GM21717 (cell line): ENCODE data around the gene UPK2.

Source experiments
- ATAC-seq: cut with Tn5 transposase; IDR thresholded peaks from one replicate; pipeline ENCODE4 v1.9.1; 2021; ENCODE audit warnings: mild to moderate bottlenecking, moderate library complexity; ENCODE audit not compliant: unreplicated experiment

Gene UPK2

DNA sequence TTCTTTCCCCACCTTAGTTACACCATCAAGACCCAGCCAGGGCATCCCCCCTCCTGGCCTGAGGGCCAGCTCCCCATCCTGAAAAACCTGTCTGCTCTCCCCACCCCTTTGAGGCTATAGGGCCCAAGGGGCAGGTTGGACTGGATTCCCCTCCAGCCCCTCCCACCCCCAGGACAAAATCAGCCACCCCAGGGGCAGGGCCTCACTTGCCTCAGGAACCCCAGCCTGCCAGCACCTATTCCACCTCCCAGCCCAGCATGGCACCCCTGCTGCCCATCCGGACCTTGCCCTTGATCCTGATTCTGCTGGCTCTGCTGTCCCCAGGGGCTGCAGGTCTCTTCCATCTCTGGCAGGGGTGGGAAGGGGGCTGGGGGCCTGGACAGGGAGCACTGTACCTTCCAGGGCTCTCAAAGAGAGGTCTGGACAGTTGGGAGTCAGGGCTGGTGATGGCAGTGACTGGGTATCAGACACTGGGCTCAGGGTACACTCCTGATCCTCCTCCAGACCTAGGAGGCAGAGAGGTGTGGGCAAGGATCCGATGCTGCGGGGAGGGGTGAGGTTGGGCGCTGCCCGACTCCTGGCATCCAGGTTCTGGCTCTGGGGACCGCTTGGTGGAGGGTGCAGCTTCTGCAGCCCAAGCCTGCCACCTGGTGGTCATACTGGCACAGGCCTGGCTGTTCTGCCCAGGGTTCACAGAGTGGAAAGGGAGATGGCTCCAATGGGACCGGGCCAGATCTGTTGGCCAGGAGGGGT lies at the start of gene UPK2:
Gene UPK2 (plus strand): TSS at position 205 of the 753 bp plus-strand sequence. CDS start 53 bp downstream, at position 258.
- peak; percentile 61 for ATAC-seq

GRCh38 chr11:118907051-118908042 lies 48.8 kb upstream of the UPK2 start:
- peak; percentile 72 for ATAC-seq

DNA sequence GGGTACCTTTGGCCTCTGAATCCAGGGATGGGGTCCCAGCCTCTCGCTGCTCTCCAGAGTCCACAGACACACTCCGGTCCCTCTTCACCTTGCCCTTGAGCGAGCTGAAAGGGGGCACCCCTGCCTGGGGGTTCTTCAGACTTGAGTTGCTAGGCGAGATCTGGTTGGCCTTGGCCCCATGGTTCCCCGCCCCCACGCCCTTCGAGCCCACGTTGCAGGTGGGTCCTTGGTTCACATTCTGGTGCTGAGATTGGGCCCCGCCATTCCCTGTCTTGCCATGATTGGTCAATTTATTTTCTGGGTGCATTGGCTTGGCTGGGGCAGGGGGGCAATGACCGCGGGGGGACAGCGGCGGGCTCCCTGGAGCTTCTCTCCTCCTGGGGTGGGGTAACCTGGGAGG lies 47.8 kb upstream of the UPK2 start:
- ATAC-seq = no peak

DNA sequence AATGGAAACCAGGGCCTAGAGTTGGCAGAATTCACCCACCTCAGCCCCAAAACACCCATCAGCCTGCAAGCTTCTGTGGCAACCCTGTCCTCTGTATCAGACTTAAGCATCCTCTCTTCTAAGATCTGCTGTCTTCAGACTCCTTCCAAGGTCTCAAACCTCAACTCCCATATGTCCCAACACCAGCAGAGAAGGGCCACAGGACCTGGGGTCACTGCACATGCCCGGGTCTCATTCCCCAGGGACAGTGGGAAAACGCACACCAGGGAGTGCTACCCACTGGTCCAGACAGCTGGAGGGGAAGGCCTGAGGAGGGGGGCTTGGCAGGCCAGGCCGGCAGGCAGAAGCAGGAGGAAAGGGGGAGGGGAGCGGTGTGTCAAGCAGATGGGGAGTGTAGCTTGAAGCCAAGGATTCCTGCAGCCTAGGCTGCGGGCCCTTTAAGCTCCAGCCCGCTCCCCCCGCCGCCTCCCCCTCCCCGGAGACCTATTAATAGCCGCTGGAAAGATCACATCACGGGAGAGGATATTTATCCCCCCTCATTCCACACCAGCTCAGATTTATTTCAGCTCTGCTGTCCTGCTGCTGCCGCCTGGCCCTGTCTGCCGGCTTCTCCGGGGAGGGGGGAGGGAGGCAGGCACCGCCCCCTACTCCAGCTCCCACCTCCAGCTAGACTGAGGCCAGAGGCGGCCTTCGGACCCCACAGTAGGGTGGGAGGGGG lies 47.0 kb upstream of the UPK2 start:
- ATAC-seq = no peak

DNA sequence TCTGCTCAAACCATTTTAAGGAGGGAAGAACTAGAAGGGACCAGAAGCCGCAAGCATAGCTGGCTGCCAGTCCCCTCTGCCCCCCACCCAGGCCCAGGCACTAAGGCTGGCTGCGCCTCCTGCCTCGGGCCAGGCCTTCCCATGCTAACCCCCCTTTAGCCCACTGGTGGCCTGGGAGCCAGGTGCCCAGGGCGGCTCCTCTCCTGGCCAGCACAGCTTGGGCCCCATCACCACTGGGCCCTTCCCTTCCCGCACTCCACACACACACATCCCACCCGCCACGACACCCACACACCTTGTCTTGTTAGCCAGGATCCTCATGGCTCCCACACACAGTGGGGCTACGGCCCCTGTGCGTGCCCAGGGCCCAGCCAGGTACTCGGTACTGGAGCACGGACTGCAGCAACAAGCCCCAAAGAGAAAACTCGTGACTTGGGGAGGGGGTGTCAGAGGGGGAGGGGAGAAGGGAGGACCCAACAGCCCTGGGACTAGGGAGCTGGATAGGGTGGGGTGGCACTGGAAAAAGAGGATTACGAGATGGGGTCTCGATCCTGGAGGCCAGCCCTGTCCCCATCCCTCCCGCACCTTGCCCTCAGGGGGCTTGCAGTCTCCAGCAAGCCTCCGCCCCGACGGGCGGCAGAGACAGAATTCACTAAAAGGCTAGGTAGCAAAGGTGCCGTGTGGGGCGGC lies 46.3 kb upstream of the UPK2 start:
- ATAC-seq = no peak

GRCh38 chr11:118910309-118911112 lies 45.6 kb upstream of the UPK2 start:
- no peak for ATAC-seq

DNA sequence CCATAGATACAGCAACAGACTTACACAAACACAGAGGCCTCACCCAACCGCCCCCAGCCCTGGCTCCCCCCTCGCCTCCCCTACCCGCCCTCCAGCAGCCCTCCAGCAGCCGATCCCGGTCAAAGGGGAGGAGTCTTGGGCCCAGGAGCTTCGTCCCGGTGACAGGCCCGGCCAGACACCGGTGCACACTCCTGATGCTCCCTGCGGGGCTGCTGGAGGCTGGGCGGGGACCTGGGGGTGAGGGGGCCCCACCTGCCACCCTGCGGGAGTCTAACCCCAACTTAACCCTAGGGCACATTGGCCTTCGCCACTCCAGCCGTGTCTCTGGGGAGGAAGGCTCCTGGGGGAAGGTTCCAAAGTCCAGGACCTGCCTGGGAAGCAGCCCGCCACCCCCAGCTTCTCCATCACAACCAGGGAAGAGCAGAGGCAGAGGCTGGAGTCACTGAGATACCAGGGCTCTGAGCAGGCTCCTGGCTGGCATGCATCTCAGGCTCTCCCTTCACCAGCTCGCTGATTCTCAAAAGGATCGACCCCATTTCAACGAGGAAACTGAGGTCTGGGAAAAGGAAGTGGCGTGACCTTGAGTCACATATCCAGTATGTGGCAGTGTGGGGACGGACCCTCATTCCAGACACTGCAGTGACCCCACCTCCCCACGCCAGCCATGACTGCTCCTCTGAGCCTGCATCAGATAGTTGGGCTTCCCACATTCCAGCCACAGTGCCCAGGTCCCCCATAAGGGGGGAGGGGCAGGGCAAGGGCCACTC lies 44.8 kb upstream of the UPK2 start:
- no peak for ATAC-seq

- ATAC-seq = no peak
These were observed 44.0 kb upstream of the UPK2 start for GRCh38 chr11:118911880-118912741.

GRCh38 chr11:118912742-118913410 lies 43.2 kb upstream of the UPK2 start:
- ATAC-seq = no peak

DNA sequence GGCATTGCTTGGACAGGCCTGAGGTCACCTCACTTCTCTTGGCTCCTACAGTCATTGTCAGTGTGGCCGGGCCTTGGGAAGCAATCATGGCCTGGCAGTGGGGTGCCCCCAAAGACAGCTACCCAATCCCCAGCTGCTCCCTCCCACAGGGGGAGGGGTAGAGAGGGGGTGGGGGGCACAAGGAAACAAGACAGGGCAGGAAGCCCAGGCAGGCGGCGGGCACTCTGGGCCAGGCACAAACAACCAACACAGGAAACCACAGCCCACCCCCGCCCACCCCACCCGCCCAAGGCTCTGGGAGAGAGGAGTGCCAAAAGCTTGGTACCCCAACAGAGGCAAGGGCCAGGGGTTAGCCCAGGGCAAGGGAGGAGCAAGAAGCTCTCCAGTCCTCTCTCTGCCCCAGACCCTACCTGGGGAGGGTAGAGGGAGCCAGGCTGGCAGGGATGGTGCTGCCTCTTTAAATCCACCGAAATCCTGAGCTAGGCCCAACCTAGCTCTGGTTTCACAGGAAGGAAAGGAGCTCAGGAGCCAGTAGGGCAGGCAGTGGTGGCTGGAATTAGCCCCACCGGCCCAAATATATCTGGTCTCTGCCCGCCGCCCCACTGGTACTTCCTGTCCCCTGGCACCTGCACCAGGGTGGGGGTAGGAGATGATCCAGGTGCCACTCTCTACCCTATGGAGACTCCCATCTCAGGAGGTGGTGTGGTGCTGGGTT lies 42.5 kb upstream of the UPK2 start:
- no peak for ATAC-seq

DNA sequence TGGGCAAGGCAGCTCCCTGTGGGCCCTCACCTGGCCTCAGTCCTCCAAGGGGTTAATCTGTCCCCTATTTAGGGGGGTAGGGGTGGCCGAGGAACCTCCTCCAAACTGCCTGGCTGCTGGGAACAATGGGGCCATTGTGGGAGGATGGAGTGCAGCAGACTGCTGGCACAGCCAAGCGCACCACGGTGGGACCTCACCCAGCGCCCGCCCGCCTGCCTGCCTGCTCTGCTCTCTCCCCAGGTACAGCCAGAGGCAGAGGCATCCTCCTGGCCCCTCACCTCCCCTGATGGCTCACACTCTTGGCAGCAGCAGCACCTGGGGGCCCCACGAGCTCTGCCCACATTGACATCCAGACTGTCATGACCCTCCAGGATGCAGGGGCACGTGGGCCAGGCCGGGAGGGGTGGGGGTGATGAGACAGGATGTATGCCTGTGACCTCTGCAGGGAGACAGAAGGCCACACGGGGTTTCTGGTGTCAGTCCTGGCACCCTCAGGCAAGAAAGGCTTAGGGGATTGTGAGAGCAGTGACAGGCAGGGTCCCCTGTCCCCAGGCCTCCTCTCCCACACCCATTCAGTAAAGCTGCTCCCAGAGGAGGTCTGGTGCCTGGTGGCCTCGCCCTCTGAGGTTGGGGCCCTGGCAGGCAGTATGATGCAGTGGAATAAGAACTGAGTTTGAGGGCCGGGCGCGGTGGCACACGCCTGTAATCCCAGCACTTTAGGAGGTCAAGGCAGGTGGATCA lies 41.8 kb upstream of the UPK2 start:
- no peak for ATAC-seq

GRCh38 chr11:118914987-118915386 lies 41.1 kb upstream of the UPK2 start:
- no peak for ATAC-seq

DNA sequence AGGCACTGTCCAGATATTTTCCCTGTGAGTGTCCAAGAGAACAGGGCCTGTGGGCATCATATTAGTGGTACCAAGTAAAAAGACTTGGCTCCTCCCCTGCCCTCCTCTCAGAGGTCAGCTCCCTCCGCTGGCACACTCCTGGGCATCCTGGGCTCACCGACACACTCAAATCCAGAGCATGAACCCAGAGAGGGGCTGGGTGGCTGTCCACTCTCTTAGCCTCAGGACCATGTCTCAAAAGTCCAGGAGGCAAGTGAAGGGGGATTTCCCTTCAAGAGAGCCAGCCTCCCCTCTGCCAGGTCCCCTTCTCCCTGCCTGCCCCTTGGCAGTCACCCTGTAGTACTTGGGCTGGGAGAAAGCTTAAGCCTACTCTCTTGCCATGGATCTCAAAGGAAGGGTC lies 40.7 kb upstream of the UPK2 start:
- no peak for ATAC-seq

- ATAC-seq = no peak
These were observed 39.9 kb upstream of the UPK2 start for GRCh38 chr11:118915941-118916841.

- no peak for ATAC-seq
These were observed 39.2 kb upstream of the UPK2 start for GRCh38 chr11:118916842-118917388.
